ENCODE results near the gene C1D.

DNA sequence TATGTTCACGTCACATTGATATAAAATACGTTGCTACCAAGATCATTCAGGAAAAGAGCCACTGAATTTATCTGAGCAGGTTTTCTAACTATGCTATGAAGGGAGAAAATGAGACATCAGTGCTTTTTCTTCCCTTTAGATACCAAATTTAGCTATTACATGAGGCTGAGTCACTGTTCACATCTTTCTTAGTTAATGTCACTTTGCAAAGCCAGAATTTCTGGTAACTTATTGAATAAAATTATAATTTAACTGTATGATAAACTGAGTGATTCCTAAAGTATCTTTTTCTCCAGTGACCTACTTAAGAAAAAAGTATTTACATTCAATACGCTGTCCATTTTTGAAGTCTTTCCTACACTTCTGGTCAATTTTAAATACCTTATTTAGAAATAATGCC, 22.7 kb downstream of the C1D start:
- TF ChIP-seq CBX3 (IDR thresholded peaks at IDR 0.05; ENCODE audit: low read depth), result no peak
- TF ChIP-seq CTCF (IDR thresholded peaks at IDR 0.05 in 2 of 3, conservative IDR thresholded peaks at IDR 0.05 in 1 of 3; ENCODE audit: borderline replicate concordance in 1 of 3, insufficient read depth in 1 of 3, low read depth in 2 of 3, low read length in 2 of 3), result no peak
- no peak for TF ChIP-seq POLR2A (IDR thresholded peaks at IDR 0.05; ENCODE audit: borderline replicate concordance, extremely low read depth, insufficient read depth, insufficient read length)
- no peak for TF ChIP-seq EZH2 (IDR thresholded peaks at IDR 0.05)
